Breast epithelium (tissue), 3 donors: ENCODE data around the gene HRNR.

ENCODE experiments used
- CTCF ChIP-seq, 3 donors: fragments of 450-650 bp; IDR thresholded peaks; one replicate each; pipeline ENCODE4 v1.5.1; 2016 to 2017; ENCODE audit warnings: antibody characterized with exemption in 3 of 3, mild to moderate bottlenecking in 3 of 3, moderate library complexity in 3 of 3
- POLR2A ChIP-seq: fragments of 450-650 bp; IDR thresholded peaks from one replicate; pipeline ENCODE4 v1.6.1; 2016; ENCODE audit warnings: antibody characterized with exemption, mild to moderate bottlenecking, moderate library complexity
- POLR2AphosphoS5 ChIP-seq, 3 donors: sonication (generic); formaldehyde crosslinking; IDR thresholded peaks; one replicate each; pipeline ENCODE4 v1.6.1; 2017; ENCODE audit warnings: antibody characterized with exemption in 3 of 3

GRCh38 chr1:152251391-152251790 is 27.4 kb upstream of the HRNR start:
- TF ChIP-seq CTCF (IDR thresholded peaks at IDR 0.05): no peak
- TF ChIP-seq POLR2AphosphoS5 (IDR thresholded peaks at IDR 0.05): no peak
- TF ChIP-seq POLR2A: no peak
